Neural cell (in vitro differentiated cells): ENCODE measurements around the gene RGS12. TPM values are rescaled to one million over a fixed set of nuclear protein-coding genes. Genes with fewer than 3 reads are reported as not detected.

Experiments
- H2AFZ ChIP-seq: fragments of 200-600, 300-800 bp; sonication (generic), shearing (Covaris generic); 2 replicates; pipeline ENCODE4 v1.6.0; 2014; ENCODE audit warnings: low read depth, mild to moderate bottlenecking, antibody characterized with exemption, low read length, moderate library complexity
- H3F3A ChIP-seq: fragments of 200-600 bp; shearing (Covaris generic); 2 replicates; pipeline ENCODE4 v1.6.1; 2016; ENCODE audit warnings: mild to moderate bottlenecking, moderate library complexity, mixed read lengths, antibody characterized with exemption, low read length; ENCODE audit not compliant: insufficient read depth, poor library complexity, severe bottlenecking
- H3K27ac ChIP-seq: fragments of 200-600, 300-800 bp; sonication (generic), shearing (Covaris generic); 2 replicates; pipeline ENCODE4 v1.5.1; 2014; ENCODE audit warnings: mild to moderate bottlenecking, low read length, moderate library complexity
- H3K27me3 ChIP-seq: fragments of 300-800, 200-600 bp; sonication (generic), shearing (Covaris generic); 2 replicates; pipeline ENCODE4 v1.6.0; 2014; ENCODE audit warnings: mild to moderate bottlenecking, low read depth, low read length, moderate library complexity; ENCODE audit not compliant: insufficient read depth
- H3K36me3 ChIP-seq: fragments of 300-800, 200-600 bp; sonication (generic), shearing (Covaris generic); 2 replicates; pipeline ENCODE4 v1.5.1; 2014; ENCODE audit warnings: mild to moderate bottlenecking, antibody characterized with exemption, low read length, moderate library complexity; ENCODE audit not compliant: insufficient read depth
- H3K4me2 ChIP-seq: fragments of 300-800, 200-600 bp; sonication (generic), shearing (Covaris generic); 2 replicates; pipeline ENCODE4 v1.6.0; 2014; ENCODE audit warnings: mild to moderate bottlenecking, low read length
- H3K4me3 ChIP-seq: fragments of 300-800, 200-600 bp; sonication (generic), shearing (Covaris generic); 2 replicates; pipeline ENCODE4 v1.5.1; 2014; ENCODE audit warnings: mild to moderate bottlenecking, low read length, moderate library complexity
- H3K79me2 ChIP-seq: fragments of 200-600 bp; shearing (Covaris generic); replicated peaks from 2 replicates; pipeline ENCODE4 v1.6.0; 2014; ENCODE audit warnings: mild to moderate bottlenecking, low read length, moderate library complexity; ENCODE audit not compliant: insufficient read depth
- H3K9ac ChIP-seq: fragments of 300-800, 200-600 bp; sonication (generic), shearing (Covaris generic); 2 replicates; pipeline ENCODE4 v1.6.1; 2016; ENCODE audit warnings: mild to moderate bottlenecking, low read length, mixed read lengths
- H3K9me2 ChIP-seq: fragments of 200-600 bp; shearing (Covaris generic); 2 replicates; pipeline ENCODE4 v1.6.1; 2016; ENCODE audit warnings: mild to moderate bottlenecking, low read length, mixed read lengths; ENCODE audit not compliant: insufficient read depth
- H3K9me3 ChIP-seq: fragments of 200-600, 300-800 bp; sonication (generic), shearing (Covaris generic); 2 replicates; pipeline ENCODE4 v1.6.1; 2016; ENCODE audit warnings: mild to moderate bottlenecking, mixed run types, low read length, moderate library complexity, mixed read lengths
- H4K20me1 ChIP-seq: fragments of 200-600 bp; shearing (Covaris generic); 2 replicates; pipeline ENCODE4 v1.6.1; 2016; ENCODE audit warnings: mild to moderate bottlenecking, mixed run types; ENCODE audit not compliant: insufficient read depth
- CTCF ChIP-seq: fragments of 450-650 bp; IDR thresholded peaks from 2 replicates; pipeline ENCODE4 v1.5.1; 2014; ENCODE audit warnings: antibody characterized with exemption, mild to moderate bottlenecking, moderate library complexity; ENCODE audit not compliant: poor library complexity, severe bottlenecking
- EP300 ChIP-seq: fragments of 450-650 bp; conservative IDR thresholded peaks from 2 replicates; pipeline ENCODE4 v1.6.1; 2014; ENCODE audit warnings: antibody characterized with exemption, mild to moderate bottlenecking, moderate library complexity; ENCODE audit not compliant: poor library complexity, severe bottlenecking
- EZH2 ChIP-seq: fragments of 200-600, 300-800 bp; shearing (Covaris generic), sonication (generic); IDR thresholded peaks from 2 replicates; pipeline ENCODE4 v1.6.1; 2014; ENCODE audit warnings: antibody characterized with exemption, low read length, borderline replicate concordance, mild to moderate bottlenecking; ENCODE audit not compliant: insufficient read depth, poor library complexity, severe bottlenecking
- MXI1 ChIP-seq: fragments of 450-650 bp; conservative IDR thresholded peaks from 2 replicates; pipeline ENCODE4 v1.6.1; 2014; ENCODE audit warnings: antibody characterized with exemption, mild to moderate bottlenecking; ENCODE audit not compliant: poor library complexity, severe bottlenecking
- POLR2AphosphoS5 ChIP-seq: IDR thresholded peaks from 2 replicates; pipeline ENCODE4 v1.6.1; 2012
- RAD21 ChIP-seq: fragments of 450-650 bp; conservative IDR thresholded peaks from 2 replicates; pipeline ENCODE4 v1.6.1; 2014; ENCODE audit warnings: antibody characterized with exemption, mild to moderate bottlenecking, moderate library complexity
- REST ChIP-seq: IDR thresholded peaks from 2 replicates; pipeline ENCODE4 v1.6.1; 2012; ENCODE audit warnings: borderline replicate concordance
- SMC3 ChIP-seq: fragments of 450-650 bp; conservative IDR thresholded peaks from 2 replicates; pipeline ENCODE4 v1.6.1; 2014; ENCODE audit warnings: antibody characterized with exemption, mild to moderate bottlenecking, moderate library complexity; ENCODE audit not compliant: poor library complexity
- TAF1 ChIP-seq: IDR thresholded peaks from 2 replicates; pipeline ENCODE4 v1.6.1; 2012; ENCODE audit warnings: low read depth
- polyA plus RNA-seq: library from polyadenylated mRNA; depleted of rRNA; stranded (reverse); fragments of >200 nt; gene quantifications from 2 replicates; pipeline ENCODE4 v1.2.3, GENCODE V29; 2014

The RGS12 gene
- polyA plus RNA-seq, 1 donor from 2014 or later: 66.4 TPM

DNA sequence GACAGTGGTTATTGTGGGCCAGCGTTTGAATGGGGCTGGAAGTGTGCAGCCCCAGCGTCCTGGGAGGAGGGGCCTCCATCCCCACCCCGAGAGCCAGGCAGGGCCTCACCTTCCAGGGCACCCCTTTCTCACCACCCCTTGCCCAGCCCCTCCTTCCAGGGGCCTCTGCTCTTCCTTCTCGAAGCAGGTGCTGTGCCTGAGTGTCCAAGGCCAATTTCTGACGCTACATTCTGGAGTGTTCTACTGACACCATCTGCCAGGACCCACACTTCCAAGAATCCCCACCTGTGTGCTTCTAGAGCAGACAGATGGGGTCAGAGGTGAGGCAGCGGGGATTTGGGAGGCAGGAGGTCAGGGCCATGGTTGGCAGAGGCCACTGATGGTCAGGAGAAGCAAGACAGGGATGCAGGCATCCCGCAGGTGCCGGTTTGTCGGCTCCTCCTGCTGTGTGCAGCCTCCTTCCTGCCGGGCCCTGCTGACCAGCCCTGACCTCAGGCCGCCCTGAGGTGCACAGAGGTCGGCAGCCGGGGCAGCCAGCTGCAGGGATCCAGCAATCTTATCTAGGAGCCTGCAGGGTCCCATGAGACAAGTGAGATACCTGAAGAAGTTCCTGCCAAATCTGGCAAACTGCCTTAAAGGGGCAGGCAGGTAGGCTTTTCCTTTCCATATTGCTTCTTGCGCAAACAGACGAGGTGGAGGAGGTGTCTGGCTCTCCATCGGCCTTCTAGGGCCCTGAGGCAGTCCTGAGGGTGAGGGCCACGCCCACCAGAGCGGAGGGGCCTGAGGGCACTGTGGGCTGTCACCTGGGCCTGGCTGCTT, 25.0 kb upstream of the RGS12 start:
- H3K9me2 ChIP-seq: no peaks in the 10 kb centered on the region
- H3K27ac ChIP-seq: no peak overlapping the region
- no peaks in the 10 kb centered on the region for H3K36me3 ChIP-seq
- no peak overlapping the region for H2AFZ ChIP-seq
- no peak overlapping the region for H3K4me3 ChIP-seq
- H4K20me1 ChIP-seq: no peaks in the 10 kb centered on the region
- H3K27me3 ChIP-seq: no peaks in the 10 kb centered on the region
- TF ChIP-seq CTCF (no peak), EZH2 (no peak), SMC3 (no peak), POLR2AphosphoS5 (no peak), EP300 (no peak), REST (no peak)
- H3F3A ChIP-seq: no peaks in the 10 kb centered on the region
- no peaks in the 10 kb centered on the region for H3K9me3 ChIP-seq
- no peaks in the 10 kb centered on the region for H3K79me2 ChIP-seq
- H3K4me2 ChIP-seq: no peak overlapping the region
- H3K9ac ChIP-seq: no peak overlapping the region

DNA sequence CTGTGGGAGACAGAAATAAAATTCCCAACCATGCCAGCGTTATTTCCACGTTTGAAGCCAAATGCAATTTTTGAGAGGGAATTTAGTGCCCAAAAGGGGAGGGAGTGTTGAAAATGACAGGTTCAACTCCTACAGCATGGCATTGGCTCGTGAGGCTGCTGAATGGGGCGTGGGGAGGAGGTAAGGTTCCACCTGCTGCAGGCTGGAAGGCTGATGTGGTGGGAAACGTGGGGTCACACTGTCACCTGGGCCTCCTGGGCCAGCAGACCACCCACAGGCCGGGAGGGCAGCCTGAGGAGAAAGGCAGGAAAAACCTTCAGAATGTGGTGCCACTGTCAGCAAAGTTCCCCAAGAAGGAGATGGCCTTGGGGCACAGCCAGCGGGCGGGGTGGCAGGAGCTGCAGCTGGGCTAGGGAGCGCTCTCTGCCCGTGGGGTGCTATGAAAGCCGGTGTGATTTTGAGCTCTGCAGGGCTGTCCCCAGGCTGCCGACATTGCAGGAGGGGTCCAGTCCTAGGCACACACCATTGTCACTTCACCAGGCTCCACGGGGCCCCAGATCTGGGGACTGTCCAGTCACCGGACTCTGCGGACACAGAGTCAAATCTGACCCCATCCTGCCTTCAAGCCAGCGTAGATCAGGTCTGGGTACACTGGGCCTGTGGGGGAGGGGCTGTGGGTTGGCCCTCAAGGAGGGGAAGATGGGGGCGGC, 24.3 kb upstream of the RGS12 start:
- Histone ChIP-seq H3K36me3 (no peaks in the 10 kb centered on the region), H3K27ac (no peak overlapping the region), H3K4me3 (no peak overlapping the region), H2AFZ (no peak overlapping the region), H3K27me3 (no peaks in the 10 kb centered on the region), H3K9ac (no peak overlapping the region), H3K9me2 (no peaks in the 10 kb centered on the region), H3F3A (no peaks in the 10 kb centered on the region), H3K79me2 (no peaks in the 10 kb centered on the region), H4K20me1 (no peaks in the 10 kb centered on the region), H3K4me2 (no peak overlapping the region), H3K9me3 (no peaks in the 10 kb centered on the region)
- TF ChIP-seq TAF1: no peak
- no peak for TF ChIP-seq EP300
- TF ChIP-seq SMC3: no peak
- TF ChIP-seq POLR2AphosphoS5: no peak
- TF ChIP-seq CTCF: no peak
- no peak for TF ChIP-seq MXI1
- no peak for TF ChIP-seq EZH2
- TF ChIP-seq RAD21: no peak
- no peak for TF ChIP-seq REST
